Central memory CD8-positive, alpha-beta T cell (primary cell): ENCODE measurements around the gene MYO18A.

Experiments used
- ATAC-seq: fragments of 150-1000 bp; cut with Tn5 transposase; replicated peaks from 2 replicates; pipeline ENCODE4 v1.10.0; 2022; ENCODE audit warnings: mild to moderate bottlenecking, moderate FRiP score, moderate number of reproducible peaks; ENCODE audit not compliant: poor library complexity, severe bottlenecking; ENCODE audit errors: extremely low read depth
- DNase-seq, 2 donors: peaks; one replicate each; pipeline ENCODE4 v3.0.0; 2021; ENCODE audit warnings: low spot score in 2 of 2
- H3K27ac Mint-ChIP-seq: one replicate; pipeline ENCODE4 v1.8.0; 2022; ENCODE audit warnings: low read depth, mild to moderate bottlenecking, moderate library complexity, mixed read lengths
- H3K27me3 Mint-ChIP-seq: one replicate; pipeline ENCODE4 v1.8.0; 2022; ENCODE audit warnings: mixed read lengths
- H3K36me3 Mint-ChIP-seq: one replicate; pipeline ENCODE4 v1.8.0; 2022; ENCODE audit warnings: mild to moderate bottlenecking, moderate library complexity, mixed read lengths; ENCODE audit not compliant: insufficient read depth
- H3K4me1 Mint-ChIP-seq: one replicate; pipeline ENCODE4 v1.8.0; 2022; ENCODE audit warnings: mixed read lengths
- H3K4me3 Mint-ChIP-seq: one replicate; pipeline ENCODE4 v1.8.0; 2022; ENCODE audit warnings: mild to moderate bottlenecking, moderate library complexity, mixed read lengths
- H3K9me3 Mint-ChIP-seq: one replicate; pipeline ENCODE4 v1.8.0; 2022; ENCODE audit warnings: mixed read lengths

The MYO18A gene

DNA sequence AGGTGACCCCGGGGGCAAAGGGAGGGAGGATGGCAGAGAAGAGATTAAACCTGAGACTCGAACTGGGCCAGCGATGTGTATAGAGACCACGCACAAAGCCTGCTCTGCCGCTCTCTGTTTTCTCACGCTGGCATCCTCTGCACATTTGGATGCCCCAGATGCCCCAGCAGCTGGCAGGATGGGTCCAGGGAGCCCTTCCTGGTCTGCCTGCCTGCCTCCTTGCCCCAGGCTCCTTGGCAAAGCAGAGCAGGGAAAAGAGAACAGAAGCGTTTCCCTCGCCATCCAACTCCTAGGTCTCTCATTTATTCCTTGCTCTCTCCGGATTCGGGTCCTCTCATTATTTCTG lies 142.5 kb downstream of the MYO18A start:
- no peak for DNase-seq
- H3K36me3 Mint-ChIP-seq = peaks cover 2% of the 10 kb centered on the region
- no peak for ATAC-seq
- no peak overlapping the region for H3K4me3 Mint-ChIP-seq
- H3K27ac Mint-ChIP-seq = no peak overlapping the region
- peaks cover 6% of the 10 kb centered on the region for H3K9me3 Mint-ChIP-seq
- H3K27me3 Mint-ChIP-seq = peaks cover 20% of the 10 kb centered on the region
- H3K4me1 Mint-ChIP-seq = peaks cover 5% of the 10 kb centered on the region

GRCh38 chr17:29036584-29036983 lies 143.6 kb downstream of the MYO18A start:
- H3K36me3 Mint-ChIP-seq = peaks cover 2% of the 10 kb centered on the region

GRCh38 chr17:29034510-29034909 lies 145.7 kb downstream of the MYO18A start:
- H3K27me3 Mint-ChIP-seq = no peaks in the 10 kb centered on the region
- no peak for ATAC-seq
- no peaks in the 10 kb centered on the region for H3K4me1 Mint-ChIP-seq
- DNase-seq = no peak
- no peak overlapping the region for H3K4me3 Mint-ChIP-seq
- H3K36me3 Mint-ChIP-seq = peaks cover 2% of the 10 kb centered on the region
- peaks cover 6% of the 10 kb centered on the region for H3K9me3 Mint-ChIP-seq
- H3K27ac Mint-ChIP-seq = no peak overlapping the region

More at GRCh38 chr17:29036584-29036983, 143.6 kb downstream of the MYO18A start:
- DNase-seq = no peak
- Mint-ChIP-seq H3K4me1 (no peaks in the 10 kb centered on the region), H3K27ac (no peak overlapping the region), H3K4me3 (no peak overlapping the region), H3K27me3 (peaks cover 9% of the 10 kb centered on the region), H3K9me3 (peaks cover 6% of the 10 kb centered on the region)
- ATAC-seq = no peak

- Mint-ChIP-seq H3K36me3 (peaks cover 3% of the 10 kb centered on the region), H3K27me3 (peaks cover 6% of the 10 kb centered on the region), H3K4me1 (no peaks in the 10 kb centered on the region), H3K4me3 (no peak overlapping the region), H3K9me3 (peaks cover 6% of the 10 kb centered on the region), H3K27ac (no peak overlapping the region)
- DNase-seq (no peak), ATAC-seq (no peak)
Measured at GRCh38 chr17:29032857-29033197, 147.4 kb downstream of the MYO18A start.

DNA sequence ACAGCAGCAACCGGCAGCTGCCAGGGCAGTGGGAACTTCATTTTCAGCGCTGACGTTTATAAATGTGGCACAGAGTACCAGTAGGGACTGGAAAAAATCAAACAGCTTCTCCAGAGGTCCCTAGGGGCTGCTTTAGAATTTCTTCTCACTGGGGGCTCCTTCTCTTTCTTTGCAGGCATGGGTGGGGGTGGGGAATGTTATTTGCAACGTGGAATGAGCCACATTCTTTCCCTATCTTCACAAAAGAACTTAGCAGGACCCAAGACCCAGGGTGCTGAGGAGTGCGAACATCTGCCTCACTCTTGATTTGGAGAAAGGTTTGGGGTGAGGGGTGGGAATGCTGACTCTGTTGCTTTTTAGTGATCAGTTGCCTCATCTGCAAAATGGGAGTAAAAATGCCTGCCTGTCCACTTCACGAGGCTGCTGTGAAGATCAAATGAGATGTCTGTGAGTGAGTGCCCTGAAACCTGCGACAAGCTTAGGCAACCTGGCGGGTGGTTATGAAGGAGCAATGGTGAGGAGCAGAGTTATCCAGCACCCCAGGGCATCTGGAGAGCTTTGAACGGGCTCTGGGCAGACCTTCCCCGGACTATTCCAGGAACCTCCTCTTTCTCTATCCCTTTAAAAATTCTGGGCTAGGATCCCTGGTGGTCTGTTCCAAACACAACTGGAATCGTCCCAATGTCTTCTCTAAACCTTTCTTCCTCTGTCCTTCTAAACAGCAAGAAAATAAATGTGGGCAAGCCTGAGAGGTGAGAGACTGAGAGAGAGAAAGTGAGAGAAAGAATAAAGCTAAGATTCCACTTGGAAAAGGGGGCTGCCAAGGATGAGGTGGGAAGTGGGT lies 148.0 kb downstream of the MYO18A start:
- ATAC-seq (no peak), DNase-seq (no peak)
- Mint-ChIP-seq H3K4me1 (no peaks in the 10 kb centered on the region), H3K4me3 (no peak overlapping the region), H3K36me3 (peaks cover 3% of the 10 kb centered on the region), H3K27me3 (peaks cover 12% of the 10 kb centered on the region), H3K9me3 (peaks cover 6% of the 10 kb centered on the region), H3K27ac (no peak overlapping the region)

- Mint-ChIP-seq H3K27ac (no peak overlapping the region), H3K4me3 (no peak overlapping the region), H3K27me3 (peaks cover 19% of the 10 kb centered on the region)
Measured at GRCh38 chr17:29031488-29031887, 148.7 kb downstream of the MYO18A start.

GRCh38 chr17:29024316-29024952 lies 155.8 kb downstream of the MYO18A start:
- Mint-ChIP-seq H3K4me3 (no peak overlapping the region), H3K36me3 (peaks cover 1% of the 10 kb centered on the region), H3K4me1 (peaks cover 2% of the 10 kb centered on the region), H3K9me3 (no peaks in the 10 kb centered on the region), H3K27me3 (peaks cover 80% of the 10 kb centered on the region), H3K27ac (no peak overlapping the region)
- DNase-seq (no peak), ATAC-seq (no peak)

More at GRCh38 chr17:29031488-29031887, 148.7 kb downstream of the MYO18A start:
- H3K36me3 Mint-ChIP-seq = peaks cover 3% of the 10 kb centered on the region
- ATAC-seq (no peak), DNase-seq (no peak)
- H3K9me3 Mint-ChIP-seq = peaks cover 6% of the 10 kb centered on the region
- H3K4me1 Mint-ChIP-seq = no peaks in the 10 kb centered on the region

- no peak overlapping the region for H3K4me3 Mint-ChIP-seq
- no peak for DNase-seq
- H3K27me3 Mint-ChIP-seq = peaks cover 87% of the 10 kb centered on the region
- H3K4me1 Mint-ChIP-seq = peaks cover 10% of the 10 kb centered on the region
- no peaks in the 10 kb centered on the region for H3K36me3 Mint-ChIP-seq
- H3K9me3 Mint-ChIP-seq = no peaks in the 10 kb centered on the region
- ATAC-seq = no peak
- H3K27ac Mint-ChIP-seq = no peak overlapping the region
Measured at GRCh38 chr17:29022074-29022473, 158.1 kb downstream of the MYO18A start.

- no peaks in the 10 kb centered on the region for H3K36me3 Mint-ChIP-seq
- ATAC-seq (no peak), DNase-seq (no peak)
Measured at GRCh38 chr17:29021226-29021625, 159.0 kb downstream of the MYO18A start.

More at GRCh38 chr17:29021226-29021625, 159.0 kb downstream of the MYO18A start:
- Mint-ChIP-seq H3K9me3 (no peaks in the 10 kb centered on the region), H3K27me3 (peaks cover 88% of the 10 kb centered on the region), H3K27ac (no peak overlapping the region), H3K4me3 (no peak overlapping the region), H3K4me1 (peaks cover 10% of the 10 kb centered on the region)
